GM23338 (cell line): ENCODE data around the gene STK39. TPM values are rescaled to one million over a fixed set of nuclear protein-coding genes. Genes with fewer than 3 reads are reported as not detected.

ENCODE experiments used
- ATAC-seq: fragments of 200-7000 bp; cut with Tn5 transposase; 3 replicates; pipeline ENCODE4 v1.9.1; 2020
- DNase-seq: peaks from one replicate; pipeline ENCODE4 v3.0.0-alpha.2; 2015; ENCODE audit warnings: low spot score
- H2AFZ ChIP-seq: fragments of 200-600 bp; sonication (generic); 2 replicates; pipeline ENCODE4 v1.8.0; 2016; ENCODE audit warnings: antibody characterized with exemption, mild to moderate bottlenecking, moderate library complexity
- H3F3A ChIP-seq: fragments of 200-600 bp; sonication (generic); replicated peaks from 2 replicates; pipeline ENCODE4 v1.8.0; 2017; ENCODE audit warnings: antibody characterized with exemption, mixed run types, low read depth
- H3K27ac ChIP-seq: fragments of 200-600 bp; sonication (generic); 2 replicates; pipeline ENCODE4 v1.6.1; 2016; ENCODE audit warnings: low read depth
- H3K27me3 ChIP-seq: fragments of 200-600 bp; sonication (generic); 2 replicates; pipeline ENCODE4 v1.8.0; 2016; ENCODE audit warnings: mild to moderate bottlenecking, mixed run types, moderate library complexity; ENCODE audit not compliant: insufficient read depth
- H3K36me3 ChIP-seq: fragments of 200-600 bp; sonication (generic); 2 replicates; pipeline ENCODE4 v1.8.0; 2016; ENCODE audit warnings: mild to moderate bottlenecking; ENCODE audit not compliant: insufficient read depth
- H3K4me1 ChIP-seq: fragments of 200-600 bp; sonication (generic); 2 replicates; pipeline ENCODE4 v1.8.0; 2016; ENCODE audit warnings: mild to moderate bottlenecking, moderate library complexity; ENCODE audit not compliant: insufficient read depth
- H3K4me2 ChIP-seq: fragments of 200-600 bp; sonication (generic); 2 replicates; pipeline ENCODE4 v1.7.1; 2017; ENCODE audit warnings: mixed run types
- H3K4me3 ChIP-seq: fragments of 200-600 bp; sonication (generic); 2 replicates; pipeline ENCODE4 v1.6.1; 2016; ENCODE audit warnings: mixed run types
- H3K79me2 ChIP-seq: fragments of 200-600 bp; sonication (generic); replicated peaks from 2 replicates; pipeline ENCODE4 v1.8.0; 2017; ENCODE audit warnings: mild to moderate bottlenecking; ENCODE audit not compliant: insufficient read depth
- H3K9me2 ChIP-seq: fragments of 200-600 bp; sonication (generic); 2 replicates; pipeline ENCODE4 v1.8.0; 2017; ENCODE audit not compliant: insufficient read depth
- H4K20me1 ChIP-seq: fragments of 200-600 bp; sonication (generic); replicated peaks from 2 replicates; pipeline ENCODE4 v1.8.0; 2017; ENCODE audit warnings: mild to moderate bottlenecking; ENCODE audit not compliant: insufficient read depth
- H3K27ac Mint-ChIP-seq: 2 replicates; pipeline ENCODE4 v1.8.0; 2020; ENCODE audit warnings: inconsistent platforms, mild to moderate bottlenecking, moderate library complexity, mixed read lengths
- H3K27me3 Mint-ChIP-seq: 3 replicates; pipeline ENCODE4 v1.8.0; 2022; ENCODE audit warnings: low read depth, mild to moderate bottlenecking, moderate library complexity, mixed read lengths, inconsistent platforms; ENCODE audit not compliant: insufficient read depth, poor library complexity
- H3K36me3 Mint-ChIP-seq: 3 replicates; pipeline ENCODE4 v1.8.0; 2021; ENCODE audit warnings: low read depth, mild to moderate bottlenecking, inconsistent platforms, moderate library complexity, mixed read lengths
- H3K4me1 Mint-ChIP-seq: 3 replicates; pipeline ENCODE4 v1.8.0; 2020; ENCODE audit warnings: mild to moderate bottlenecking, inconsistent platforms, mixed read lengths
- H3K4me3 Mint-ChIP-seq: 3 replicates; pipeline ENCODE4 v1.8.0; 2021; ENCODE audit warnings: moderate library complexity, mild to moderate bottlenecking, inconsistent platforms, mixed read lengths
- H3K9me3 Mint-ChIP-seq: 3 replicates; pipeline ENCODE4 v1.8.0; 2020; ENCODE audit warnings: moderate library complexity, mild to moderate bottlenecking, inconsistent platforms, mixed read lengths
- NANOG ChIP-seq: IDR thresholded peaks from 2 replicates; pipeline ENCODE4 v1.6.1; 2016; ENCODE audit warnings: antibody characterized with exemption, borderline replicate concordance
- POLR2AphosphoS5 ChIP-seq: IDR thresholded peaks from 2 replicates; pipeline ENCODE4 v1.6.1; 2016; ENCODE audit warnings: antibody characterized with exemption, low read depth
- ZNF114 ChIP-seq: fragments of 250-450 bp; sonication (Bioruptor Pico); IDR thresholded peaks from 2 replicates; pipeline ENCODE4 v1.5.0; 2020; ENCODE audit warnings: mild to moderate bottlenecking, moderate library complexity
- polyA plus RNA-seq: library from polyadenylated mRNA; unstranded; fragments of >200 nt; fragmentation: Nextera tagmentation; extraction: Ambion mirVana; gene quantifications from 2 replicates; pipeline ENCODE4 v1.2.1, GENCODE V29; 2016
- total RNA-seq: library from RNA; depleted of rRNA; stranded (reverse); fragments of >200 nt; shearing (Covaris generic); gene quantifications from 2 replicates; pipeline ENCODE4 v1.2.3, GENCODE V29; 2014
- TF ChIP-seq, protein P1 (sequence below): fragments of 250-450 bp; sonication (Bioruptor Pico); IDR thresholded peaks from 2 replicates; pipeline ENCODE4 v1.5.0; 2020; ENCODE audit warnings: mild to moderate bottlenecking, moderate library complexity
- TF ChIP-seq, protein P2 (sequence below), 2 experiments: fragments of 200-600 bp in 1 of 2; sonication (generic) in 1 of 2; conservative IDR thresholded peaks; 2 replicates each; pipeline versions ENCODE4 v1.5.1 to v1.6.1; 2016 to 2017; ENCODE audit warnings: antibody characterized with exemption in 2 of 2, low read depth in 2 of 2, mild to moderate bottlenecking in 2 of 2, moderate library complexity in 1 of 2
- TF ChIP-seq, protein P3 (sequence below): IDR thresholded peaks from one replicate; pipeline ENCODE4 v1.6.1; 2018; ENCODE audit warnings: antibody characterized with exemption; ENCODE audit not compliant: unreplicated experiment

The STK39 gene
- total and polyA plus RNA-seq, 2 experiments from 2014 or later: 9.5 to 16.9 TPM

DNA sequence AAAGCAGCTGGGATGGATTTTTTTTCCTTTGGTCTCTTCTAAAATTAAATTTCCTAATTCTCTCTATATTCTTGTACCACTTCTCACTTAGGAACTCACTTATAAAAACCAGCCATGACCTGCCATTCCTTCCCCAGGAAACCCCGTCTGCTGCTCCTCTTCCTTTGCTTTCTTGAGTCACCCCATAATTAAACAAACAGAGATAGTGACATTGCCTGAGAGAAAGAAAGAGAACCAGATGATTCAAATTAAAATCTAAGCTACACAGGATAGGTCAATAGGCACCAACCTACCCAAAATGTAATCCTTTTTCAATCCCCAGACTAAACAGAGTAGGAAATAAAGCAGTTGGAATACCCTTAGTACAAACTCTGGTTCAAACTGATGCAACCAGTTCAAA, 9.7 kb downstream of the STK39 start (continued):
- TF ChIP-seq, protein P1, sequence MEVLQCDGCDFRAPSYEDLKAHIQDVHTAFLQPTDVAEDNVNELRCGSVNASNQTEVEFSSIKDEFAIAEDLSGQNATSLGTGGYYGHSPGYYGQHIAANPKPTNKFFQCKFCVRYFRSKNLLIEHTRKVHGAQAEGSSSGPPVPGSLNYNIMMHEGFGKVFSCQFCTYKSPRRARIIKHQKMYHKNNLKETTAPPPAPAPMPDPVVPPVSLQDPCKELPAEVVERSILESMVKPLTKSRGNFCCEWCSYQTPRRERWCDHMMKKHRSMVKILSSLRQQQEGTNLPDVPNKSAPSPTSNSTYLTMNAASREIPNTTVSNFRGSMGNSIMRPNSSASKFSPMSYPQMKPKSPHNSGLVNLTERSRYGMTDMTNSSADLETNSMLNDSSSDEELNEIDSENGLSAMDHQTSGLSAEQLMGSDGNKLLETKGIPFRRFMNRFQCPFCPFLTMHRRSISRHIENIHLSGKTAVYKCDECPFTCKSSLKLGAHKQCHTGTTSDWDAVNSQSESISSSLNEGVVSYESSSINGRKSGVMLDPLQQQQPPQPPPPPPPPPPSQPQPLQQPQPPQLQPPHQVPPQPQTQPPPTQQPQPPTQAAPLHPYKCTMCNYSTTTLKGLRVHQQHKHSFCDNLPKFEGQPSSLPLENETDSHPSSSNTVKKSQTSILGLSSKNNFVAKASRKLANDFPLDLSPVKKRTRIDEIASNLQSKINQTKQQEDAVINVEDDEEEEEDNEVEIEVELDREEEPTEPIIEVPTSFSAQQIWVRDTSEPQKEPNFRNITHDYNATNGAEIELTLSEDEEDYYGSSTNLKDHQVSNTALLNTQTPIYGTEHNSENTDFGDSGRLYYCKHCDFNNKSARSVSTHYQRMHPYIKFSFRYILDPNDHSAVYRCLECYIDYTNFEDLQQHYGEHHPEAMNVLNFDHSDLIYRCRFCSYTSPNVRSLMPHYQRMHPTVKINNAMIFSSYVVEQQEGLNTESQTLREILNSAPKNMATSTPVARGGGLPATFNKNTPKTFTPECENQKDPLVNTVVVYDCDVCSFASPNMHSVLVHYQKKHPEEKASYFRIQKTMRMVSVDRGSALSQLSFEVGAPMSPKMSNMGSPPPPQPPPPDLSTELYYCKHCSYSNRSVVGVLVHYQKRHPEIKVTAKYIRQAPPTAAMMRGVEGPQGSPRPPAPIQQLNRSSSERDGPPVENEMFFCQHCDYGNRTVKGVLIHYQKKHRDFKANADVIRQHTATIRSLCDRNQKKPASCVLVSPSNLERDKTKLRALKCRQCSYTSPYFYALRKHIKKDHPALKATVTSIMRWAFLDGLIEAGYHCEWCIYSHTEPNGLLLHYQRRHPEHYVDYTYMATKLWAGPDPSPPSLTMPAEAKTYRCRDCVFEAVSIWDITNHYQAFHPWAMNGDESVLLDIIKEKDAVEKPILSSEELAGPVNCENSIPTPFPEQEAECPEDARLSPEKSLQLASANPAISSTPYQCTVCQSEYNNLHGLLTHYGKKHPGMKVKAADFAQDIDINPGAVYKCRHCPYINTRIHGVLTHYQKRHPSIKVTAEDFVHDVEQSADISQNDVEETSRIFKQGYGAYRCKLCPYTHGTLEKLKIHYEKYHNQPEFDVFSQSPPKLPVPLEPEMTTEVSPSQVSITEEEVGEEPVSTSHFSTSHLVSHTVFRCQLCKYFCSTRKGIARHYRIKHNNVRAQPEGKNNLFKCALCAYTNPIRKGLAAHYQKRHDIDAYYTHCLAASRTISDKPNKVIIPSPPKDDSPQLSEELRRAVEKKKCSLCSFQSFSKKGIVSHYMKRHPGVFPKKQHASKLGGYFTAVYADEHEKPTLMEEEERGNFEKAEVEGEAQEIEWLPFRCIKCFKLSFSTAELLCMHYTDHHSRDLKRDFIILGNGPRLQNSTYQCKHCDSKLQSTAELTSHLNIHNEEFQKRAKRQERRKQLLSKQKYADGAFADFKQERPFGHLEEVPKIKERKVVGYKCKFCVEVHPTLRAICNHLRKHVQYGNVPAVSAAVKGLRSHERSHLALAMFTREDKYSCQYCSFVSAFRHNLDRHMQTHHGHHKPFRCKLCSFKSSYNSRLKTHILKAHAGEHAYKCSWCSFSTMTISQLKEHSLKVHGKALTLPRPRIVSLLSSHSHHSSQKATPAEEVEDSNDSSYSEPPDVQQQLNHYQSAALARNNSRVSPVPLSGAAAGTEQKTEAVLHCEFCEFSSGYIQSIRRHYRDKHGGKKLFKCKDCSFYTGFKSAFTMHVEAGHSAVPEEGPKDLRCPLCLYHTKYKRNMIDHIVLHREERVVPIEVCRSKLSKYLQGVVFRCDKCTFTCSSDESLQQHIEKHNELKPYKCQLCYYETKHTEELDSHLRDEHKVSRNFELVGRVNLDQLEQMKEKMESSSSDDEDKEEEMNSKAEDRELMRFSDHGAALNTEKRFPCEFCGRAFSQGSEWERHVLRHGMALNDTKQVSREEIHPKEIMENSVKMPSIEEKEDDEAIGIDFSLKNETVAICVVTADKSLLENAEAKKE (CRISPR knock-in tag): no peak
- TF ChIP-seq ZNF114: no peak
- no peak for TF ChIP-seq NANOG
- TF ChIP-seq POLR2AphosphoS5: no peak

DNA sequence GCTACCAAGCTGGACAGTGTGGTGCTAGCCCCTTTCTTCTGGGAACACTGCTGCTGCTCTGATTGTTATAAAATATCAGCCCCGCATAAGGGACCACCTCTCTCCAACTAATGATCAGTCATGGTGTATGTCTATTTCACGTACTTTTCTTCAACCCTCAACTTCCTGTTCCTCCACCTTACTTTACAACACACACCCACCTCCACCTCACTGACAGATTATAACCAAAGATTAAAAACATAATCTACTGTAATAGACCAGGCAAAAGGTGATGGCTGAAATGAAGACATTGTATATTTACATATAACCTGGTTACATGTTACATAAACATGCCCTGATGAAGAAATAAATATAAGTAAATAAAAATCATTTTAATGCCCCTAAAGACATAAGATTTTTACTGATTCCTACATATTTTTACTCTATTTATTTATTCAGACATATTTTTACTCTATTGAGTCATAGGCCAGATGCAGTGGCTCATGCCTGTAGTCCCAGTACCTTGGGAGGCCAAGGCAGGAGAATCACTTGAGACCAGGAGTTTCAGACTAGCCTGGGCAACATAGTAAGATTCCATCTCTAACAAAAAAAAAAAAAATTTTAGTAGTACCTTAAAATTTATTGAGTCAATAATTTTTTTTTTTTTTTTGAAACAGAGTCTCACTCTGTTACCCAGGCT, 12.8 kb downstream of the STK39 start:
- no peak overlapping the region for H3K4me3 ChIP-seq
- H3K79me2 ChIP-seq: peaks cover 4% of the 10 kb centered on the region; the same call in 1 of the 2 replicates
- H3K9me3 Mint-ChIP-seq: peaks cover 3% of the 10 kb centered on the region; the same call in 2 of the 3 replicates
- no peak overlapping the region for H3K27ac Mint-ChIP-seq
- H3K9me2 ChIP-seq: no peaks in the 10 kb centered on the region
- no peak for DNase-seq
- no peaks in the 10 kb centered on the region for H3F3A ChIP-seq
- H3K27ac ChIP-seq: no peak overlapping the region
- no peak overlapping the region for H3K4me2 ChIP-seq
- no peaks in the 10 kb centered on the region for H3K4me1 Mint-ChIP-seq
- H4K20me1 ChIP-seq: no peaks in the 10 kb centered on the region
- no peaks in the 10 kb centered on the region for H3K36me3 ChIP-seq
- no peaks in the 10 kb centered on the region for H3K27me3 ChIP-seq
- H3K4me1 ChIP-seq: peaks cover 2% of the 10 kb centered on the region; the same call in 1 of the 2 replicates
- no peak overlapping the region for H3K4me3 Mint-ChIP-seq
- ATAC-seq: no peak
- H3K27me3 Mint-ChIP-seq: peaks cover 1% of the 10 kb centered on the region
- H3K36me3 Mint-ChIP-seq: peaks cover 11% of the 10 kb centered on the region; the same call in 2 of the 3 replicates
- no peak overlapping the region for H2AFZ ChIP-seq
- TF ChIP-seq, protein P2, sequence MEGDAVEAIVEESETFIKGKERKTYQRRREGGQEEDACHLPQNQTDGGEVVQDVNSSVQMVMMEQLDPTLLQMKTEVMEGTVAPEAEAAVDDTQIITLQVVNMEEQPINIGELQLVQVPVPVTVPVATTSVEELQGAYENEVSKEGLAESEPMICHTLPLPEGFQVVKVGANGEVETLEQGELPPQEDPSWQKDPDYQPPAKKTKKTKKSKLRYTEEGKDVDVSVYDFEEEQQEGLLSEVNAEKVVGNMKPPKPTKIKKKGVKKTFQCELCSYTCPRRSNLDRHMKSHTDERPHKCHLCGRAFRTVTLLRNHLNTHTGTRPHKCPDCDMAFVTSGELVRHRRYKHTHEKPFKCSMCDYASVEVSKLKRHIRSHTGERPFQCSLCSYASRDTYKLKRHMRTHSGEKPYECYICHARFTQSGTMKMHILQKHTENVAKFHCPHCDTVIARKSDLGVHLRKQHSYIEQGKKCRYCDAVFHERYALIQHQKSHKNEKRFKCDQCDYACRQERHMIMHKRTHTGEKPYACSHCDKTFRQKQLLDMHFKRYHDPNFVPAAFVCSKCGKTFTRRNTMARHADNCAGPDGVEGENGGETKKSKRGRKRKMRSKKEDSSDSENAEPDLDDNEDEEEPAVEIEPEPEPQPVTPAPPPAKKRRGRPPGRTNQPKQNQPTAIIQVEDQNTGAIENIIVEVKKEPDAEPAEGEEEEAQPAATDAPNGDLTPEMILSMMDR (conservative IDR thresholded peaks at IDR 0.05; ENCODE audit: low read depth in 2 of 2): no peak
- TF ChIP-seq, protein P3, sequence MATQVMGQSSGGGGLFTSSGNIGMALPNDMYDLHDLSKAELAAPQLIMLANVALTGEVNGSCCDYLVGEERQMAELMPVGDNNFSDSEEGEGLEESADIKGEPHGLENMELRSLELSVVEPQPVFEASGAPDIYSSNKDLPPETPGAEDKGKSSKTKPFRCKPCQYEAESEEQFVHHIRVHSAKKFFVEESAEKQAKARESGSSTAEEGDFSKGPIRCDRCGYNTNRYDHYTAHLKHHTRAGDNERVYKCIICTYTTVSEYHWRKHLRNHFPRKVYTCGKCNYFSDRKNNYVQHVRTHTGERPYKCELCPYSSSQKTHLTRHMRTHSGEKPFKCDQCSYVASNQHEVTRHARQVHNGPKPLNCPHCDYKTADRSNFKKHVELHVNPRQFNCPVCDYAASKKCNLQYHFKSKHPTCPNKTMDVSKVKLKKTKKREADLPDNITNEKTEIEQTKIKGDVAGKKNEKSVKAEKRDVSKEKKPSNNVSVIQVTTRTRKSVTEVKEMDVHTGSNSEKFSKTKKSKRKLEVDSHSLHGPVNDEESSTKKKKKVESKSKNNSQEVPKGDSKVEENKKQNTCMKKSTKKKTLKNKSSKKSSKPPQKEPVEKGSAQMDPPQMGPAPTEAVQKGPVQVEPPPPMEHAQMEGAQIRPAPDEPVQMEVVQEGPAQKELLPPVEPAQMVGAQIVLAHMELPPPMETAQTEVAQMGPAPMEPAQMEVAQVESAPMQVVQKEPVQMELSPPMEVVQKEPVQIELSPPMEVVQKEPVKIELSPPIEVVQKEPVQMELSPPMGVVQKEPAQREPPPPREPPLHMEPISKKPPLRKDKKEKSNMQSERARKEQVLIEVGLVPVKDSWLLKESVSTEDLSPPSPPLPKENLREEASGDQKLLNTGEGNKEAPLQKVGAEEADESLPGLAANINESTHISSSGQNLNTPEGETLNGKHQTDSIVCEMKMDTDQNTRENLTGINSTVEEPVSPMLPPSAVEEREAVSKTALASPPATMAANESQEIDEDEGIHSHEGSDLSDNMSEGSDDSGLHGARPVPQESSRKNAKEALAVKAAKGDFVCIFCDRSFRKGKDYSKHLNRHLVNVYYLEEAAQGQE: no peak
- no peak for TF ChIP-seq POLR2AphosphoS5
